A673 (cell line): ENCODE measurements around the gene TFAP2E.
A peak's percentile ranks its signal among the peaks of the same experiment; 100 is the strongest.

Experiments used
- EZH2 ChIP-seq: fragments of 200-600 bp; sonication (generic); IDR thresholded peaks from 2 replicates; pipeline ENCODE4 v1.6.1; 2017; ENCODE audit warnings: borderline replicate concordance, low read depth, mild to moderate bottlenecking, mixed read lengths, antibody characterized with exemption, low read length; ENCODE audit not compliant: poor library complexity, severe bottlenecking
- TF ChIP-seq, protein P1 (sequence below): fragments of 300-800, 200-600 bp; sonication (generic); conservative IDR thresholded peaks from 2 replicates; pipeline ENCODE4 v1.5.1; 2017; ENCODE audit warnings: low read depth, mild to moderate bottlenecking, antibody characterized with exemption, low read length, moderate library complexity, mixed read lengths

DNA sequence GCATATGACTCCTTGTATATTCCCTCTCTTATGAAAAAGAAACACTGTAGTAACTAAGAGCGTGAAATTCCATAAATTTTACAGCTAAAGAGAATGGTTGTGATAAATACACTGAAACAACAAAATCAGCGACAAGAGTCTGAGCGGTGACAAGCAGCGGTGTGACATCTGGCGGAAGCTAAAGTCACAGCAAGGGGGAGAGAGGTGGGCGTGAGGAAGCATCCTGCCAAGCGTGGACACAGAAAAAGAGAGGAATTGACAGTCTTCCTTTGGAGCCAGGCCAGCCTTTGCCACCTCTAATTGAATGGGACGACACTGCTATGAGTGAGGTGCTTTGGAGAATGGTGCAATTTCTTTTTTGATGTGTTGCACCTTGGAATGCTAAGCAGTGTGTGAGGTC, 42.3 kb downstream of the TFAP2E start:
- TF ChIP-seq, protein P1, sequence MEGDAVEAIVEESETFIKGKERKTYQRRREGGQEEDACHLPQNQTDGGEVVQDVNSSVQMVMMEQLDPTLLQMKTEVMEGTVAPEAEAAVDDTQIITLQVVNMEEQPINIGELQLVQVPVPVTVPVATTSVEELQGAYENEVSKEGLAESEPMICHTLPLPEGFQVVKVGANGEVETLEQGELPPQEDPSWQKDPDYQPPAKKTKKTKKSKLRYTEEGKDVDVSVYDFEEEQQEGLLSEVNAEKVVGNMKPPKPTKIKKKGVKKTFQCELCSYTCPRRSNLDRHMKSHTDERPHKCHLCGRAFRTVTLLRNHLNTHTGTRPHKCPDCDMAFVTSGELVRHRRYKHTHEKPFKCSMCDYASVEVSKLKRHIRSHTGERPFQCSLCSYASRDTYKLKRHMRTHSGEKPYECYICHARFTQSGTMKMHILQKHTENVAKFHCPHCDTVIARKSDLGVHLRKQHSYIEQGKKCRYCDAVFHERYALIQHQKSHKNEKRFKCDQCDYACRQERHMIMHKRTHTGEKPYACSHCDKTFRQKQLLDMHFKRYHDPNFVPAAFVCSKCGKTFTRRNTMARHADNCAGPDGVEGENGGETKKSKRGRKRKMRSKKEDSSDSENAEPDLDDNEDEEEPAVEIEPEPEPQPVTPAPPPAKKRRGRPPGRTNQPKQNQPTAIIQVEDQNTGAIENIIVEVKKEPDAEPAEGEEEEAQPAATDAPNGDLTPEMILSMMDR = peak; percentile 45
- no peak for TF ChIP-seq EZH2
